Thyroid gland (tissue), 4 donors: ENCODE results near the gene NADK.

Source experiments
- CTCF ChIP-seq, 6 experiments: fragments of 200-600 bp in 3 of 6; fragments of 450-650 bp in 3 of 6; sonication (generic) in 3 of 6; IDR thresholded peaks; one replicate each; pipeline ENCODE4 v1.5.1; 2016 to 2019; ENCODE audit warnings: antibody characterized with exemption in 6 of 6, mild to moderate bottlenecking in 2 of 6, inconsistent platforms in 1 of 6, moderate library complexity in 1 of 6
- POLR2A ChIP-seq, 2 donors: fragments of 450-650 bp; IDR thresholded peaks; one replicate each; pipeline ENCODE4 v1.6.1; 2017; ENCODE audit warnings: antibody characterized with exemption in 2 of 2, mild to moderate bottlenecking in 2 of 2, moderate library complexity in 1 of 2

- TF ChIP-seq POLR2A (IDR thresholded peaks at IDR 0.05) (no peak), CTCF (IDR thresholded peaks at IDR 0.05) (no peak)
Observed at GRCh38 chr1:1779320-1779675, 1.0 kb upstream of the NADK start.
